ELF-1 (cell line): ENCODE measurements around the gene CPT1A.

ENCODE experiments used
- DNase-seq: peaks from one replicate; pipeline ENCODE4 v3.0.0-alpha.2; 2016; ENCODE audit warnings: low read depth, low spot score

The CPT1A gene

DNA sequence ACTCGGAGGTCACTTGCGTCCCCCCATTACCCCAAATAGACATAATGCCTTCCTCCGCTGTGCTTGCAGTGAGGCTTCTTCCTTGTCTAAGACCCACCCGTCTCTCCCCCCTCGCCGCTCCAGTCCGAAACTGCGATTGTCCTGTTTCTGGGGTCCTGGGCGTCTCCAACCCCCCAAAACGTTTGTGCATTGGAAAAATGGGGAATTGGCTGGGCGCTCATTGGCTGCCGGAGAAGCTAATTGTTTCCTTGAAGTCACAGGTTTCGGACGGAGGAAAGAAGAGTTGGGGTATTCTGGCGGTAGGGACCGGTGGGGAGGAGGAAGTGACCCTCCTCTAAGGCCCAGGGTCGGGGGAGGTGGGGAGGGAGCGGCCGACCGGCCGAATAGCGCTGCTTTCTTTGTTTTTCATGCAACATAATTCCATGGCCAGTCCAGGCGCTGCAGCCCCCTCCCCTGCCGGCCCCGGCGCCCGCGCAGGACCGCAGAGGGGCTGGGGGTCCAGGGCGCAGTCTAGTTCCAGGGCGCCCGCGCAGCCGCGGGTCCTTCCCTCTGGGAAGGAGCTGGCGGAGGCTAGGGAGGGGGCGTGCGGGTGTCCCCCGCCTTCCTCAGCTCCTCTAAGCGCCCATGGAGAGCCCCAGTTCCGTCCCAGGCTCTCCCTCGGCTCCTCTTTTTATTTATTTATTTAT, 12.7 kb upstream of the CPT1A start:
- no peak for DNase-seq

GRCh38 chr11:68852628-68853027, 10.9 kb upstream of the CPT1A start:
- no peak for DNase-seq

- no peak for DNase-seq
Measured at GRCh38 chr11:68848429-68848828, 6.7 kb upstream of the CPT1A start.

GRCh38 chr11:68847395-68847794, 5.7 kb upstream of the CPT1A start:
- no peak for DNase-seq

GRCh38 chr11:68845351-68846002, 3.8 kb upstream of the CPT1A start:
- DNase-seq = no peak

DNA sequence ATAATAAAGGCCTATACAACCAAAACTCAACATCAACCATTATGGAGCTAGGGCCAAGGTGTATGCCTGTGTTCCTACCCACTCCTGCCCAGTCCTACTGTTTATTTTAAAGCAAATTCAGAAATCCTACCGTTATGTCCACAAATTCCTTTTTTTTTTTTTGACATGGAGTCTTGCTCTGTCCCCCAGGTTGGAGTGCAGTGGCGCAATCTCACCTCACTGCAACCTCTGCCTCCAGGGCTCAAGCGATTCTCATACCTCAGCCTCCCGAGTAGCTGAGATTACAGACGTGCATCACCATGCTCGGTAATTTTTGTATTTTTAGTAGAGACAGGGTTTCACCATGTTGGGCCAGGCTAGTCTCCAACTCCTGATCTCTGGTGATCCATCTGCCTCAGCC, 3.1 kb upstream of the CPT1A start:
- DNase-seq = no peak

GRCh38 chr11:68844376-68844775, 2.7 kb upstream of the CPT1A start:
- no peak for DNase-seq

GRCh38 chr11:68843703-68844312, 2.1 kb upstream of the CPT1A start:
- DNase-seq = peak; percentile 71

DNA sequence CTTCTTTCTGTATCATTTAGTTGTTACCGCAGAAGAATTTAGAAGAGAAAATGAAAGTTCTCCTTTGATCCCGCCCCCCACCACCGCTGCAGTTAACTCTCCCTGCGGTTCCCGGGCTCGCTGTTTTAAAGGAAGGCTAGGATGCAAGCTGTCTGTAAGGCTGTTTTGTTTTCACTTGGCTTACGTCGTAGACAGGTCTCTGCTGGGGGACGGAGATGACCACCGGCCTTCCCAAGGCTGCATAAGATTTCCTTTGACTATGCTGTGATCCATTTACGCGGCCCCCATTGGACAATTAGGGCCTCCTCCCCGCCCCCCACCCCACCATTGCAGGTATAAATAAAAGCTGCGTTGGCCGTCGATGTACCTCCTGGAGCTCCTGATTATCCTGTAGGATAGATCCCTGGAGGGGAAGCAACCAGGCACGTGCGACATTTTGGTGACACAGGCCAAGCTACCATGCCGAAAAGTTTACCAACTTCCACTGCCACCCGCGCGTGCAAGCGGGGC, 1.4 kb upstream of the CPT1A start:
- peak; percentile 32 for DNase-seq

GRCh38 chr11:68842427-68843051, 823 bp upstream of the CPT1A start:
- no peak for DNase-seq

GRCh38 chr11:68840661-68841653, 759 bp downstream of the CPT1A start:
- DNase-seq = no peak

DNA sequence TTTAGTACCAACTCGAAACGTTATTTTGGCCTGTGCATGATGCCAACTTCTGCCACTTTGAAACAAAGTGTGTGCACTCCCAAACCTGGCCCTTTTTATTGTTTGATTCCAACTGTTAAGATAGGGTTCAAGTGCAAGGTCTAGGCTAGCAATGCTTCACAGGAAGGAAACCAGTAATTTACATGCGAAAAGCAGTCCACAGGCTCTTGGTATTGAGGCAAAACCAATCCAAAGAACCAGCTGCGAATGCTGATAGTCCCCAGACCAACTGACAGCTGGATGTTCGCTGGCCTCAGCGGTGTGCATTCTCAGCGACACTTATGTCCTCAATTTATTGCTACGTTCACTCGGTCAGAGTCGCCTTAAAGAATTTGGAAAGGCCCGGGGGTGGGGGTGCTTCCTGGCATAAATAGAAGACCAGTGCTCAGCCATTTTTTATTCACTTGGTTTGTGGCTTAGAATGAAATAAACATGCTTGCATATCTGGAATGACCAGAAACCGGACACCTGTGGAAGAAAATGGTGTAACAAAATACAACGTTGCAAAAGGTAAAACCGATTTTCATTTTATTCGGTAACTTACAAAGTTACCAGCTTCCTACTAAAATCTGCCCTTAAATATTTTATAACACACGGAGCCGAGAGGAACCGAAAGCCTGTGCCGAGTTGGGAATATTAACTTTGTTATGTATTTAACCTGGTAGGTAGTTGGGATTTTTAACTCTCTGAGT, 1.6 kb downstream of the CPT1A start:
- peak; percentile 61 for DNase-seq

- peak; percentile 96 for DNase-seq
Measured at GRCh38 chr11:68839054-68839865, 2.5 kb downstream of the CPT1A start.

- no peak for DNase-seq
Measured at GRCh38 chr11:68838572-68838964, 3.1 kb downstream of the CPT1A start.

DNA sequence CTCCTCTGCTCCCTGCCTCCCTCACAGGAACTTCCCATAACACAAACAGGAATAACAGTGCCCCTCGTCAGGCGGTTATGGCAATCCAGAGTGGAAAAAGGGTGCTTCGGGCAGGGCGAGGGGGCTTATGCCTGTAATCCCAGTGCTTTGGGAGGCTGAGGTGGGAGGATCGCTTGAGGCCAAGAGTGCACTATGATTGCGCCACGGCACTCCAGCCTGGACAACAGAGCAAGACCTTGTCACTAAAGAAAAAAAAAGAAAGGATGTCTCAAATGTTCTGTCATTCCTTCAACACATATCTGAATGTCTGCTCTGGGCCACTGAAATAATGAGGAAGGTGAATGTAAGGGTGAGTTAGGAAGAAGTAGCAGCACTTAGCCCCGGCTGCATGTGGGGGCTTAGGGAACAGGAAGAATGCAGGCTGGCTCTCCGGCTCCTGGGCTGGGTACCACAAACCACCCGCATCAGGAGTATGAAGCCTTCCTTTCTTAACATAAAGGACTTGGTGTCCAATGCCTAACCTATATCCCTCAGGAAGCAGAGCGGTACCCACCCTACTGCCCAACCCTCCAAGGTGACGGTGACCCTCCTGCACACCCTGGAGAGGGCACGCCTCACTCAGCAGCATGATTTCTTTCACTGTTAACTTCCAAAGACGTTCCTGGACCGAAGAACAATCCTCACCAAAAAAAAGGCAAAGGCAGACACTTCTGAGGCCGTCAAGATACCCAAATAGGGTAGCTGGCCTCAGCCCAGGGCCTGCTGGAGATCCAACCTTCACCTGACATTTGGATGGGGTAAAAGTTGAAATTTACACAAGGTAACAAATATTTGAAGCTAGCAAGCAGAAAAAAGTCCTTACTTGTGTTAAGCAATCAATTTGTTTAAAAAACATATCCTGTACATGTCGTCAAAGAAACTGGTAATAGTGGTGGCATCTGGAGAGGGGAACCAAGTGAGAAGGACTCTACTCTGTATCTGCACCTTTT, 3.8 kb downstream of the CPT1A start:
- no peak for DNase-seq

DNA sequence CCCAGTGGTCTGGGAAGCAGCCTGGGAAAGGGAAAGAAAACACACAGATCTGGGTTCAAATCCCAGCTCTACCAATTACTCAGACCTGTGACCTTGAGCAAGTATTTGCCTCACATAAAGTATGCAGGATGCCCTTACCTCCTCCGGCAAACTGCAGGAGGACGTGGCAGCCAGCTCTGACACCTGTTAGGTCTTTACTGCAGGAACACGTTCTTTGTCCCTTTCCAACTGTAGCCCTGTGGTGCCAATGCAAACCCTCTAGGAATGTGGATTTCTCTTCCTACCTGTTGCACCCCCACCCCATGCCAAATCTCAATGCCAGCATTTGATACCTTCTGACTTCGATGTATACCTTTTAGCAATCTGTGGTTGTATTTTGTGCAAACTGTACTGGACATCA, 6.0 kb downstream of the CPT1A start:
- DNase-seq = no peak

DNA sequence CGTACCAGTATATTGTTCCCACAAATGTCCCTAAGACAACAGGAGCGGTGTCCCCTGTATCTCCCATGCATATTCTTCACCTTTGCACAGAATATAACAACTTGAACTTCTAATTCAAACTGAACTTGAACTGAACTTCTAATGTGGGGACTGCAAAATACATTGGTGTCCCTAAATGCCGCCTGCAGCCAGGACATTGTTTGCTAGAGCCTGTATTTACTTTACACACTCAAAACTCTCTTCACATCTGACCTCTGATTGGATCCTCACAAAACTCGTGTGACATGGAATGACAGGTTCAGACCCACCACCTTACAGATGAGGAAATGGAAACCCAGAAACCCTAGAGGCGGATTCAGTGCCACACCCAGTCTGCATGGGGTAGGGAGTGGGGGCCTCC, 6.4 kb downstream of the CPT1A start:
- no peak for DNase-seq

DNA sequence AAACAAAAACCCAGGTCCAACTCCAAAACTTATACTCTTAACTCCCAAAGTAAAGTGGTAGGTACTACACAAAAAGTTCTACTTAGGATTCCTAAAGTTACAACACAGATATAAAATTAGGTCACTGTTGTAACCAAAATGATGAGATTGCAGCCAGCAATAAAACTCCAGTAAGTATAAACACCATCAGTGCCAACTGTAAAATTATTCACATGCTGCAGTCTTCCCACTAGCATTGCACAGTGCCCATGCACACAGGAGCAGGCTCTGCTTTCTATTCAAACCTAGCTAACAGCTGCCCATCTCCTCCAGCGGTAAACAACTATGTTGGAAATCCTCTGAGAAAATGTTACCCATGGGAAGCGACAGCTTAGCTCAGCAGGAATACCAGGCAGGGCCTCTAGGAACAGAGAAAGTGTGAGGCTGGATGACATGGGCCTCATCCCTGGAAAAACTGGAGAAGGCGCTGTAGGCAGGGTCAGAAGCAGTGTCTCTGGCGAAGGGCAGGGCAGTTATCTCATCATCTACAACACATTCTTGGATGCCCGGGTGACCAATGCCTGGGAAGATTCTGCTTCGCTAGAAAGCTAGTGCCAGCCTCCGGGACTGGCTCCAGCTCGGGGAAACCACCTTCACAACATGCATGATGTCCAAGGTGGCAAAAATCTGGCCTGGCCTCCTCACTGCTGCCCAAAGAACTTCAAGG, 9.1 kb downstream of the CPT1A start:
- no peak for DNase-seq
